HG03439 (cell line): ENCODE data around the gene MMP13.
"Not testable (repeated sequence)": the region's sequence is repeated elsewhere in the genome, so short reads cannot be mapped to it uniquely, and the experiment has no call there.

Experiments
- ATAC-seq: cut with Tn5 transposase; IDR thresholded peaks from one replicate; pipeline ENCODE4 v1.9.1; 2021; ENCODE audit warnings: mild to moderate bottlenecking, moderate library complexity; ENCODE audit not compliant: unreplicated experiment

Gene MMP13

DNA sequence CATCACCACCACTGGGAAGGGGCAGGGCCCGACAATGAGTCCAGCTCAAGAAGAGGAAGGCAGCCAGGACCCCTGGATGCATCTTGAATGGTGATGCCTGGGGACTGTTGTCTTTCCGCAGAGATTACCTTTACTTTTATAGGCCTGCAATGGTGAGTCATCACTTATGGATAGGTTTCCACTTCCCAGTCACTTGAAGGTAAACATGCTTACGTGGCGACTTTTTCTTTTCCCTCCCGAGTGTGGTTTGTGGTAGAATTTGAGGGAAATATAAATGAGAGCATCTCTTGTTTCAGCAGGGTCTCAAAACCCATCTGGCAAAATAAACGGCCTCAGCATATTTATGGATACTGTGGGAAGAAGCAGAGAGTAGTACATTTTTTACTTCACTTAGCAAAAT is at the start of gene MMP13:
Gene MMP13 (minus strand): TSS at position 109 of the 400 bp plus-strand sequence. CDS start 27 bp downstream, at position 82.
- no peak for ATAC-seq

- not testable (repeated sequence) for ATAC-seq
These were observed 48.7 kb upstream of the MMP13 start for GRCh38 chr11:103004234-103004633.

- ATAC-seq, result no peak
These were observed 38.6 kb upstream of the MMP13 start for GRCh38 chr11:102994105-102994504.

DNA sequence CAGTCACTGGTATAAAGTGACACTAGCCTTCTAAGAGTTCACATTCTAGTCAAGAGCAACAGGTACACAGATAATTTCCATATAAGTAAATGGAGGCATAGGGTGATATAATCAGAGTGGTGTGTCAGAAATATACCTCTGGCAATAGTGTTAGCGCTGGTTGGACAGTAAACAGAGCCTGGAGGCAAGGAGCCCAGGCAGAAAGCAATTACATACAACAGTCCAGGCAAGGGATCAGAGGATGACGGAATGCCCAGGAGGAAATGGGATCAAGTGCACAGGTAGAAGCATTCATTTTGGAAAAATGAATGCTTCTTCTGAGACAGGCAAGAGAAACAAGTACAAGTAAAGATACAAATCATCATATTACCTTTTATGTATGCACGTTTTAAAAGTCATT is 36.2 kb upstream of the MMP13 start:
- ATAC-seq, result no peak

GRCh38 chr11:102990145-102990544 is 34.6 kb upstream of the MMP13 start:
- ATAC-seq, result no peak

DNA sequence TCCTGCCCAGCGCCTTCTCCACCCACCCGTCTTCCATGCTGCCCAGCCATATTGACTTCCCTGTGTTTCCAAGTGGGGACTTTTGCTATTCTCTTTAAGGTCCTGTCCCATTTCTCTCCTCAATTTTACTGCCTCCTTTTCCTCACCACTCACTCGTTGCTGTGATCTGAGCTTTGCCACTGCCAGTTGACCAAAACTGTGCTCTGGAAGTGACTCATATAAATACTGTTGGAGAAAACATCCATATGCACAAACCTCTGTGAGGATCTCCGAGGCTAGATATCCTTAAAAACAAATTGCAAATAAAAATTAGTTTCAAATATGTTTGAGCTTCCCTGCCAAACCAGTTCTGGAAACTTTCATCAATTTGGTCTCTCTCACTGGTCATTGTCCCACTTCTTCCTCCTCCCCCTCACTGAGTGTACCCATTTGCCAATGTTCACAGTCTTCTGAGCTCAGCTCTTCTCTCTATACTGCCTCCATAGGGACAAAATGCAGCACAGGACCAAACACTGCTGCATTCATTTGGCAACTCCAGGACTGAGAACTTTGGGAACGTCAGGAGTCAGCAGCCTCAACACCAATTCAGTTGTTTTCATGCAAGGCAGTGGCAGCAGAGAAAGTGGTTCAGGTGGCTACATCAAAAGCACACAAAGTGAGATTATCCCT is 34.0 kb upstream of the MMP13 start:
- no peak for ATAC-seq

DNA sequence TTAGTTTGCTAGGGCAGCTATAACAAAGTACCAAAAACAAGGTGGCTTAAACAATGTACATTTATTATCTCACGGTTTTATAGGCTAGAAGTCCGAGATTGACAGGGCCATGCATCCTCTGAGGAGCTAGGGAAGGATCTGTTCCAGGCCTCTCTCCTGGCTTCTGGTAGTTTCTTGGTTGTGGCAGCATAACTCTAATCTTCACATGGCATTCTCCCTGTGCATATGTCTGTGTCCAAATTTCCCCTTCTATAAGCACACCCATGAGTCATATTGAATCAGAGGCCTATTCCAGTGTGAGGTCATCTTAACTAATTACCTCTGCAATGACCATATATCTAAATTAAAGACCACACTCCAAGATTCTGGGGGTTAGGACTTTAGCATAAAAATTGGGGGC is 31.3 kb upstream of the MMP13 start:
- no peak for ATAC-seq

DNA sequence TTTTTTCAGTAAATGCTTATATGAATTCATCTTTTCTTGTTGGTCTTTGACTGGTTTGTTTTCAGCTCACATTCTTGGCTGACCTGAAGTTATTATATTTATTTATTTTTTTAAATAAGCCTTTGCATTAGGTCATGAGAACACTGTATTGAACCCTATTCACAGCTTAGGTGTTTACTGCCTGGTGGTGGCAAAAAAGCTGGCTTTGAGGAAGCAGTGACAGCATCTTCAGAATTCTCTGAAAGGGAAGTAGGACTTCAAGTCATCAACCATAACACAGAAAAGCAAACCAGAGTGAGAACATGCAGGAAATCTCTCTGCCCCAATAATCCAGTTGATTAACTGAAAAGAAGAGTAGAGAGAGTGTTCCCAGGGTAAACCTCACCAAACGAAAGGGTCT is 30.3 kb upstream of the MMP13 start:
- no peak for ATAC-seq

- ATAC-seq, result no peak
These were observed 28.0 kb upstream of the MMP13 start for GRCh38 chr11:102983486-102983885.

DNA sequence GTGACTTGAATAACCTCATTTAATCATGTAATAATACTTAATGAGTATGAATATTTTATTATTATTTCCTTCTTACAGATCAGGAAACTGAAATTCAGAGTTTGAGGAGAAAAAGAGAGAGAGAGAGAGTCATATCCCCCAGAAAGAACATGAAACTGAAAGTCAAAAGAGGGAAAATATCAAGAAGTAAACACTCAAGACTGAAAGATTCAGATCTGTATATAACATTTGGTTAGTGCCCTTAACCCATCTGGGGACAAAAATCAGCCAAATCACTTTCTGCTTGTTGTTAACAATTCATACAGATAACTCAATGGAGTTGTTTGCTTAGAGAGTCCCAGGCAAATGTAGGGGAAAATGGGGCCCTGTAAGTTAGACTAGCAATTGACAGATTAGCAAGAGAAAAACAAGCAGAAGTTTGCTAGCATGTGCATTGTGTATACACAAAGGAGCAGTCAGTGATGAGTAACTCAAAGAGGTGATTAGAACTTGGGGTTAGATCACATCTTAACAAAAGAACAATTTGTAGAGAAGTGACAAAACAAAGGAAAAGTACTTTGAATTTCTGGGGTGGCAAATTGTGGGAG is 25.9 kb upstream of the MMP13 start:
- peak; percentile 66 for ATAC-seq

DNA sequence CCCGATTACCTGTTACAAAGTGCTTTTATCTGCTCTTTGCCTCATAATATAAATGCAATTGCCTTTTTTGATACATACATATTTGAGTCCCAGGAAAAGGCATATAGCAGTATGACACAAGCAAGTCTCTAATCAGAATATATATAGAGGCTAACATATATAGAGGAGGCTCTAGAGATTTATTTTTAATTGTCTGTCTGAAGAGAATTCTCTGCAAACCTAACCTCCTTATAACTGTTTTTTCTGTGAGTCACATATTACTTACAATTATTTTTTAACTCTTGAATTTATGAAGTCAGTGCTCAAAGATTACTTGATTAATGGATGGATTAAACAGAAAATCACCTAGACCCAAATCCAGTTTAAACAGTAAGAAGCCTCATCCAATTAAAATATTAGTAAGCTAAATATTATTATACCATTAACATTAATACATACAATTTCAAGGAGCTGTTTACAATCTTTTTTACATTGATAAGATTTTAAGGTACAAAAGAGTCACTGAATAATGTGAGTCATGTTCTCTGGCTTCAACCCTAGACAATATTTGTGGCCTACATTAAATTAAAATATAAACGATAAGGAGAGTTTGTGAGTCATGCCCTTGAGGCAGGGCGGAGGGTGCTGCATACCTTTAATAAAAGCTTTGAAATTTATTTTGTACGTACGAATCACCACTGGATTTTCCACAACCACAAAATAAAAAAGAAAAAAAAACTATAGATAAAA is 19.2 kb upstream of the MMP13 start:
- ATAC-seq, result no peak

- not testable (repeated sequence) for ATAC-seq
These were observed 18.2 kb upstream of the MMP13 start for GRCh38 chr11:102973698-102974097.

GRCh38 chr11:102972853-102973252 is 17.3 kb upstream of the MMP13 start:
- no peak for ATAC-seq

- no peak for ATAC-seq
These were observed 16.2 kb upstream of the MMP13 start for GRCh38 chr11:102971766-102972165.

DNA sequence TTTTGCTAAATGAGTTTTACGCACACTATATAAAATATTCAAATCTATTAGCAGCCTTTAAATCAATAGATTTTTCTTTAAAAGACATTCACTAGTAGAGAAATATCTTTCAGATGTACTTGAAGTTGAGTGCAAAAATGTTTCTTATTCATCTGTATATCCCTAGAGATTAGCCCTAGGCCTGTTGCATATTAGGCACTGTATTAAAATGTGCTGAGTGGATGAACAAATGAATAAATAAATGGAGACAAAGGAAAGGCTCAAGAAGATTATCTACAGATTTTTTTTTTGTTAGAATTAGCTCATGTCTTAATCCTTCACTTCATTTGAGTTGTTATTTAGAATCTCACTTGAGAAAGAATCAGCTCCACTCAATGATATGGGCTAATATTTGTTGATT is 12.0 kb upstream of the MMP13 start:
- ATAC-seq, result no peak

- ATAC-seq, result no peak
These were observed 10.5 kb upstream of the MMP13 start for GRCh38 chr11:102966011-102966410.

GRCh38 chr11:102964867-102965266 is 9.3 kb upstream of the MMP13 start:
- ATAC-seq, result no peak

DNA sequence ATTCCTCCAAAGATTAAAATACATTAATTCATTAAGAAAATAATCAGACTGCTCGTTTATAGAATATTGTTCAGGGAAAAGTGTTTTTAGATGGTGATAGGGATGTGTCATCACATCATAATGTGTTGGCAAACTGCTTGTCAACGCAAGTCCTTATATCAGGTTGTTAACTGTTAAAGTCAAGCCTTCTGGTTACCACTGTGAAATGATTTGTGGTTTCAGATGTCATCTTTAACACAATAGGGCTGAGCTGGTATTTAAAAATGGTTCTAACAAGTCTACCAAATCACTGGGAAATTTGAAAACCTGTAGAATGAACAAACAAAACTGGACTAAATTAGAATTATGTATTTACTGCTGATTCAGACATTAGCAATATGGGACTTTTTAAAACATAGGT is 2.4 kb upstream of the MMP13 start:
- no peak for ATAC-seq

GRCh38 chr11:102950622-102951081 is 4.9 kb downstream of the MMP13 start:
- no peak for ATAC-seq

GRCh38 chr11:102946237-102946636 is 9.3 kb downstream of the MMP13 start:
- no peak for ATAC-seq

GRCh38 chr11:102940714-102941588 is 14.6 kb downstream of the MMP13 start:
- ATAC-seq, result peak; percentile 72
